Heart right ventricle (tissue), 16 donors: Measurements from ENCODE around the gene SPATA33. TPM values are rescaled to one million over a fixed set of nuclear protein-coding genes. Genes with fewer than 3 reads are reported as not detected.

Experiments
- ATAC-seq, 8 donors: fragments of 200-7000 bp; cut with Tn5 transposase; one replicate each; pipeline ENCODE4 v1.9.1; 2020; ENCODE audit warnings: mild to moderate bottlenecking in 8 of 8, moderate library complexity in 8 of 8, moderate number of reproducible peaks in 1 of 8
- DNase-seq, 2 donors: peaks; one replicate each; pipeline ENCODE4 v3.0.0-alpha.2; 2020
- H3K27ac ChIP-seq, 10 donors: fragments of 200-600 bp; sonication (generic) in 2 of 10; one replicate each; pipeline versions ENCODE4 v1.5.0 to v1.8.0; 2020 to 2022; ENCODE audit warnings: mild to moderate bottlenecking in 3 of 10
- H3K27me3 ChIP-seq, 7 donors: fragments of 200-600 bp; one replicate each; pipeline ENCODE4 v1.8.0; 2021 to 2022; ENCODE audit warnings: mild to moderate bottlenecking in 2 of 7
- H3K36me3 ChIP-seq, 9 donors: fragments of 200-600 bp; sonication (generic) in 1 of 9; one replicate each; pipeline versions ENCODE4 v1.5.0 to v1.8.0; 2020 to 2022; ENCODE audit warnings: mild to moderate bottlenecking in 2 of 9
- H3K4me1 ChIP-seq, 9 donors: fragments of 200-600 bp; sonication (generic) in 1 of 9; one replicate each; pipeline versions ENCODE4 v1.5.0 to v1.8.0; 2020 to 2022; ENCODE audit warnings: mild to moderate bottlenecking in 4 of 9
- H3K4me3 ChIP-seq, 10 donors: fragments of 200-600 bp; sonication (generic) in 2 of 10; one replicate each; pipeline versions ENCODE4 v1.5.0 to v1.8.0; 2020 to 2022; ENCODE audit warnings: mild to moderate bottlenecking in 7 of 10, moderate library complexity in 2 of 10
- H3K9me3 ChIP-seq, 11 donors: fragments of 200-600 bp in 10 of 11; sonication (generic) in 2 of 11; one replicate each; pipeline versions ENCODE4 v1.5.0 to v1.8.0; 2013 to 2022; ENCODE audit warnings: mild to moderate bottlenecking in 2 of 11, control low read depth in 1 of 11, moderate library complexity in 1 of 11
- WGBS, 2 donors: extraction: QIAGEN DNeasy Blood & Tissue Kit; methylation state at CpG; one replicate each; pipeline ENCODE4 v1.1.7; 2013; ENCODE audit warnings: inconsistent platforms in 1 of 2; 5-methylcytosine and 5-hydroxymethylcytosine counted together
- intact Hi-C, 10 donors: fragments of 100-400 bp; cut with DNase I; formaldehyde crosslinking; loops; one replicate each; pipeline versions ENCODE4 v1.11.1 to v1.14.2; 2022
- polyA plus RNA-seq, 2 donors: library from polyadenylated mRNA; stranded (reverse); fragments of 200-250 nt; gene quantifications; one replicate each; pipeline ENCODE4 v1.2.3, GENCODE V29; 2013
- total RNA-seq, 10 donors: library from RNA; stranded (reverse); fragmentation: NEBNext Ultra II Directional in 3 of 10; extraction: Animal tissue kit (Norgen Biotek cat#: 25700) in 3 of 10; gene quantifications; one replicate each; pipeline versions ENCODE4 v1.2.1 to v1.2.4, GENCODE V29; 2021 to 2023
- TF ChIP-seq, protein P1 (sequence below), 9 donors: fragments of 200-600 bp; sonication (generic) in 2 of 9; IDR thresholded peaks; one replicate each; pipeline versions ENCODE4 v1.5.0 to v1.8.0; 2021 to 2022; ENCODE audit warnings: antibody characterized with exemption in 9 of 9, mild to moderate bottlenecking in 5 of 9, moderate library complexity in 1 of 9
- donor health status: Arrhythmogenic right ventricular cardiomyopathy.
- donor health status: ischemic (EF 13 %, LVEDD 7.1; RV severe dilation, severe dysfunction).
- donor health status: healthy with polysubstance abuse.
- donor health status: DM: no; HTN: yes; CAD: no.
- donor health status: DM: no; HTN: no; CAD: no.
- donor health status: ischemic (EF 25% LVEDD 6.9; RV normal size, moderate dysfunction).
- donor health status: ischemic (EF 25% LVEDD 5.7; RV mildly dilated, moderate dysfunction).
- donor health status: healthy.
- donor health status: DM: yes; HTN: yes; CAD: no.
- donor health status: Ischemic cardiomyopathy.
- donor health status: ischemic (EF 35%, LVEDD 5.7; RV mildly dilated, moderate dysfunction).
- donor health status: nonischemic (EF 11% LVEDD 7.7; RV severe dilation, severe dysfunction).
- donor health status: DM: yes; HTN: yes; CAD: no.
- donor health status: PGD.
- donor health status: ischemic (EF 29% LVEDD 5.4; RV normal size, mild dysfunction).
- donor health status: nonischemic (EF 23%, LVEDD 6.1; RV moderate dilation, normal function).

The SPATA33 gene
- total and polyA plus RNA-seq, 12 donors: 0.76 to 4.6 (median 2.6) TPM

DNA sequence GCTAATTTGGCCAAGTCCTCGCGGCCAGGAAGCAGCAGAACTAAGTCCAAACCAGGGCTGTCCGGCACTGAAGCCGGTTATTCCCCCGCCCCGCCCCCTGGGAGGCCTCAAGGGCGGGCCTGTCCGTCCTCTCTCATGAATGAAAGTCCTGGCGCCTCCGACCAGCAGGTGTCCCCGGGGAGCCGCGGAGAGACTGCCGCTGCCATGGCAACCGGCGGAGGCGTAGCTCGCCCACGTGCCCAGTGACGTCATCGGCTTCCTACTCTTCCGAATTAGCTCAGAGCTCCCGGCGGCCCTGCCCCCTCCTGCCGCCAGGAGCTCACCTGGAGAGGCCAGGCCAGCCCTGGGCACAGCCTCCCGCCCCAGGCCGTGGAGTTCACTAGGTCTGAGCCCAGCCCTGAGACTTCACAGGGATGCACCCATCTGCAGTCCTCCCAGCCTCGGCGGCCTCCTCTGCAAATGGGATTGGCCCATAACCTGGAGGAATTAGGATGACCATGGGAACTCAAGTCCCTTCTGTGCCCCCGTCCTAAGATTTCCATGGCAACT lies 42.5 kb downstream of the SPATA33 start:
- Histone ChIP-seq H3K27ac (peak overlapping the region; percentile 1 to 85 (median 75)), H3K36me3 (peaks cover 0 to 31% (median 0%) of the 10 kb centered on the region in 9 donors), H3K4me1 (peaks cover 10 to 34% (median 26%) of the 10 kb centered on the region in 9 donors), H3K9me3 (no peaks in the 10 kb centered on the region), H3K4me3 (peak overlapping the region; percentile 59 to 78 (median 74)), H3K27me3 (no peaks in the 10 kb centered on the region)
- 1% methylated on average over 30 of the region's 30 CpGs for WGBS, 2 donors
- peak; percentile 73 to 92 (median 82) for ATAC-seq
- intact Hi-C loops: loop anchor here in 7 of 10 donors (1.0 to 10.0 kb wide), 8 partner anchors 20 to 172 kb away; partner anchors contain the start of genes VPS9D1 (in 3 of the 7), ZNF276 (in 2 of the 7) and TCF25 (in 1 of the 7)
- TF ChIP-seq, protein P1, sequence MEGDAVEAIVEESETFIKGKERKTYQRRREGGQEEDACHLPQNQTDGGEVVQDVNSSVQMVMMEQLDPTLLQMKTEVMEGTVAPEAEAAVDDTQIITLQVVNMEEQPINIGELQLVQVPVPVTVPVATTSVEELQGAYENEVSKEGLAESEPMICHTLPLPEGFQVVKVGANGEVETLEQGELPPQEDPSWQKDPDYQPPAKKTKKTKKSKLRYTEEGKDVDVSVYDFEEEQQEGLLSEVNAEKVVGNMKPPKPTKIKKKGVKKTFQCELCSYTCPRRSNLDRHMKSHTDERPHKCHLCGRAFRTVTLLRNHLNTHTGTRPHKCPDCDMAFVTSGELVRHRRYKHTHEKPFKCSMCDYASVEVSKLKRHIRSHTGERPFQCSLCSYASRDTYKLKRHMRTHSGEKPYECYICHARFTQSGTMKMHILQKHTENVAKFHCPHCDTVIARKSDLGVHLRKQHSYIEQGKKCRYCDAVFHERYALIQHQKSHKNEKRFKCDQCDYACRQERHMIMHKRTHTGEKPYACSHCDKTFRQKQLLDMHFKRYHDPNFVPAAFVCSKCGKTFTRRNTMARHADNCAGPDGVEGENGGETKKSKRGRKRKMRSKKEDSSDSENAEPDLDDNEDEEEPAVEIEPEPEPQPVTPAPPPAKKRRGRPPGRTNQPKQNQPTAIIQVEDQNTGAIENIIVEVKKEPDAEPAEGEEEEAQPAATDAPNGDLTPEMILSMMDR (IDR thresholded peaks at IDR 0.05): peak; percentile 42 to 81 (median 69)
- DNase-seq: peak; percentile 98 to 99

DNA sequence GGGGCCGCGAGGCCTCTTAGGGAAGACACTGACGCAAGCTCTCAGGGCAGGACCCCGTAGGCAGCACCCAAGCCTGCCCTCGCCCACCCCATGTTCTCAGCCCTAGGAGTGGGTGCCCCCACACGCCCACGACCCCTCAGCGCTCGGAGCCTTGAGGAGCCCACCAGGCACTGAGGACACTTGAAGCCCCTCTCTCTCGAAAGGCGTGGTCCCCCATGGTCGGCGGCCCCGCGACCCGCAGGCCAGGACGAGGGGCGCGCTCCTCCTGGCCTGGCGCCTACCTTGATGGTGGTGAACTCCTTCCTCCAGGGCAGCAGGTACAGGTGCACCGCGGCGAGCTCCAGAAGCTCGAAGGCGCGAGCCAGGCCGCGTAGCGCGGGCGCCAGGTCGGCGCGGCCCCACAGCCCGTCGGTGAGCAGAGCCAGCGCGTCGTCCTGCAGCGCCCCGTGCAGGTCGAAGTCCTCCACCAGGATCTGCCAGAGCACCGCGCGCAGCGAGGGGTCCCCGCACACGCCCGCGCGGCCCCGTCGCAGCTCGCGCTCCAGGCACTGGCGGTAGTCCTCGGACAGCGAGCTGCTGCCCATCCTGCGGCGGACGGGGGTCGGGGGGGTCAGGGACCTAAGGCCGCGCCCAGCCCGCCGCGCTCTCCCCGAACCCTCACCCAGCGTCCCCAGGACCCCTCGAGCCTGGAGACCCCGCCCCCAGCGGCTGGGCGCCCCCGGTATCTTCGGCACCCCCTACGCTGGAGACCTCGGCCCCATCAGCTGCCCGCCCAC lies 43.2 kb downstream of the SPATA33 start:
- no peaks in the 10 kb centered on the region for H3K9me3 ChIP-seq
- ATAC-seq (peak in 7 of 8 donors; percentile 5 to 26 (median 14)), DNase-seq (no peak)
- H3K36me3 ChIP-seq: peaks cover 0 to 25% (median 0%) of the 10 kb centered on the region in 9 donors
- 2 to 3% methylated on average over 61 to 78 of the region's 78 CpGs for WGBS, 2 donors
- peak overlapping the region in 9 of 10 donors; percentile 62 to 85 (median 76) for H3K27ac ChIP-seq
- H3K27me3 ChIP-seq: no peaks in the 10 kb centered on the region
- intact Hi-C loops: loop anchor here in 8 of 10 donors (1.0 to 10.0 kb wide), 9 partner anchors 19 to 171 kb away; partner anchors contain the start of genes VPS9D1 (in 3 of the 8), ZNF276 (in 2 of the 8) and TCF25 (in 1 of the 8)
- peak overlapping the region; percentile 59 to 78 (median 74) for H3K4me3 ChIP-seq
- H3K4me1 ChIP-seq: peaks cover 10 to 38% (median 26%) of the 10 kb centered on the region in 9 donors
- TF ChIP-seq, protein P1 (IDR thresholded peaks at IDR 0.05): peak in 2 of 9 donors; percentile 7 to 29

DNA sequence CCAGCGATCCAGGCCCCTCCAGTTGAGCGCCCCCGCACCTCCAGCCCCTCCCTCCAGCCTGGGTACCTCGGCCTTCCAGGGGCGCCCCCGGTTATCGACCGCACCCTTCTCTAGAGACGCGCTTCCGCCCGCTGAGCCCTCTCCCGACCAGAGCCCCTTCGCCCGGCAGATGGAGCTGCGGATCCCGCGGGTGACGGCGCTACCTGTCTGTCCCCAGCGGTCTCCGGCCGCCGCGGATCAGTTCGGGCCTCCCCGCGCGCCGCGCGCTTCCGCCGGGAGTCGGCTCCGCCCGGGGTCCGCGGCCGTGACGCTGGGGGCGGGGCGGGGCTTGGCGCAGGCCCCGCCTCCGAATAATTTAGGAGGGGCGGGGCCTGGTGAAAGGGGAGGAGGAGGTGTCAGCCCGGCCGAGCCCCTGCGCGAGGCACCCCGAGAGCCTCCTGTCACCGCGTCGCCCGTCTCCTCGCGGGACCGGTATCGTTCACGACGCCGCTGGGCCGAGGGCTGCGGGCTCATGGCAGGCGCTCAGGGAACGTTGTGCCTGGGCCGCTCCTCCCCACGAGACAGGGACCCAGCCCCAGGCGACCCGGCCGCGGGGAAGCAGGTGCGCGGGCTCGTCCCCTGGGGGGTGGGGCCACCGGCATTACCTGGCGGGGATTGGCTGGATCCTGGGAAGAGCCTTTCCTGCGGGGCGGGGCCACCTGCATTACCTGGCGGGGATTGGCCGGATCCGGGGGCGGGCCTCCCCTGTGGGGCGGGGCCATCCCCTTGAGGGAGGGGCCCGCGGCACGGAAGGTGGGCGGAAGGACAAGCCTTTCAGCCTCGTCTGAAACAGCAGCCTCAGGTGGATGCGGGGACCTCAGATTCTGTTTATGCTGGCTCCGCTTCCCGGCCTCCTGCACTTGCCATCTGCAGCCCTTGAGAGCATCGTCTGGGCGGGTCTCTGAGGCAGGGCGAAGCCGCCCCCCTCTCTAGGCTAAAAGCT lies 44.1 kb downstream of the SPATA33 start, which contains the start of gene SPATA2L:
SPATA2L (minus strand) TSS at position 281 of the 982 bp plus-strand sequence. CDS start 473 bp downstream, outside the sequence.
- no peaks in the 10 kb centered on the region for H3K27me3 ChIP-seq
- TF ChIP-seq, protein P1 (IDR thresholded peaks at IDR 0.05): peak in 4 of 9 donors; percentile 17 to 49 (median 27)
- intact Hi-C loops: loop anchor here in 7 of 10 donors (1.0 to 10.0 kb wide), 9 partner anchors 17 to 171 kb away; partner anchors contain the start of genes VPS9D1 (in 2 of the 7), ZNF276 (in 2 of the 7) and TCF25 (in 1 of the 7)
- peaks cover 0 to 17% (median 0%) of the 10 kb centered on the region in 9 donors for H3K36me3 ChIP-seq
- peak within 1 kb of the TSS in 9 of 10 donors; percentile 62 to 85 (median 76) for H3K27ac ChIP-seq
- whole genome bisulfite sequencing, 2 donors: 2% methylated on average over 88 to 97 of the region's 97 CpGs
- ATAC-seq (peak; percentile 64 to 77 (median 72)), DNase-seq (peak; percentile 81 to 88)
- H3K9me3 ChIP-seq: no peaks in the 10 kb centered on the region
- peaks cover 10 to 39% (median 29%) of the 10 kb centered on the region in 9 donors for H3K4me1 ChIP-seq
- peak within 1 kb of the TSS; percentile 59 to 78 (median 74) for H3K4me3 ChIP-seq
